Omental fat pad (tissue), 4 donors: ENCODE measurements around the gene ADAM12. TPM values are rescaled to one million over a fixed set of nuclear protein-coding genes. Genes with fewer than 3 reads are reported as not detected.

ENCODE experiments used
- ATAC-seq: fragments of 150-250 bp; one replicate; pipeline ENCODE4 v1.9.1; 2016; ENCODE audit warnings: mild to moderate bottlenecking, moderate library complexity; ENCODE audit not compliant: low FRiP score
- DNase-seq: peaks from one replicate; pipeline ENCODE4 v3.0.0-alpha.2; 2019; ENCODE audit warnings: low spot score
- CTCF ChIP-seq, 3 donors: fragments of 450-650 bp; IDR thresholded peaks; one replicate each; pipeline ENCODE4 v1.5.1; 2016 to 2017; ENCODE audit warnings: antibody characterized with exemption in 3 of 3, mild to moderate bottlenecking in 3 of 3, moderate library complexity in 2 of 3
- total RNA-seq, 4 donors: library from RNA; depleted of rRNA; stranded (reverse); fragments of >200 nt; gene quantifications; one replicate each; pipeline ENCODE4 v1.1.0, GENCODE V29; 2016

Gene ADAM12
- total RNA-seq, 4 donors from 2014 or later = 4.9 to 24.4 (median 10.9) TPM

- ATAC-seq = no peak
- TF ChIP-seq CTCF (IDR thresholded peaks at IDR 0.05) = no peak
- DNase-seq = no peak
These were observed 286.5 kb downstream of the ADAM12 start for GRCh38 chr10:126101736-126102135.

GRCh38 chr10:126101325-126101724, 287.0 kb downstream of the ADAM12 start:
- ATAC-seq (no peak), DNase-seq (no peak)
- TF ChIP-seq CTCF (IDR thresholded peaks at IDR 0.05) = no peak

DNA sequence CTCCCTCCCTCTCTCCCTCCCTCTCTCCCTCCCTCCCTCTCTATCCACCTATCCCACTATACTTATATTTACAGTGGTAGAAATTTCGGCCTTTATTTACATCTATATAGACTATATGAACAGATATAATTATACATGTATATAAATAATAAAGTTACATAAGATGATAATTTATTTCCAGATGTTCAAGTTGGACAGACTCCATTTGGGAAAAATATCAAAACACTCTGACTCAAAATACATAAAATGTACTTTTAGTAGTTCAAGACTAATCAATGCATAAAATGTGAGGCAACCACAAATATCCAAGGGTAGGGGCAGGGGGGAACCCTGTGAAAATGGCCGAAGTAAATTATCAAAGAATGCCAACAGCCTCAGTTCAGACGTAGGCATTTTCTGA, 288.9 kb downstream of the ADAM12 start:
- TF ChIP-seq CTCF (IDR thresholded peaks at IDR 0.05) = no peak

DNA sequence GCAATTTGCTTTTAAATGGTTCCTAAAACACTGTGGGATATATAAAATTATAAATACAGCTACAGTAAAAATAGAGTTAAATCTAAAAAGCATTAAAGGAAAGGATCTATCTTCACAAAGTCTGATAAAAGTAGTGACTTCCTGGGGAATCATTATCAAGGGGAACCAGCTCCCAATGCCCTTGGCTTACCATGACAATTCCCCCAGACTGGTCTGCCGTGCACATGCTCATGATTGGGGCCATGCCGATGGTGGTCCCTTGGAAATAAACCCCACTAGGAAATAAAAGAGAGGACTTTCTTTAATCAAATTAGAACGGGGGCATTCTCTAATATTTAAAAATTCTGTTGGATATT, 290.1 kb downstream of the ADAM12 start:
- no peak for TF ChIP-seq CTCF (IDR thresholded peaks at IDR 0.05)
- ATAC-seq (no peak), DNase-seq (no peak)

More for the DNA sequence above, 288.9 kb downstream of the ADAM12 start:
- ATAC-seq (no peak), DNase-seq (no peak)

DNA sequence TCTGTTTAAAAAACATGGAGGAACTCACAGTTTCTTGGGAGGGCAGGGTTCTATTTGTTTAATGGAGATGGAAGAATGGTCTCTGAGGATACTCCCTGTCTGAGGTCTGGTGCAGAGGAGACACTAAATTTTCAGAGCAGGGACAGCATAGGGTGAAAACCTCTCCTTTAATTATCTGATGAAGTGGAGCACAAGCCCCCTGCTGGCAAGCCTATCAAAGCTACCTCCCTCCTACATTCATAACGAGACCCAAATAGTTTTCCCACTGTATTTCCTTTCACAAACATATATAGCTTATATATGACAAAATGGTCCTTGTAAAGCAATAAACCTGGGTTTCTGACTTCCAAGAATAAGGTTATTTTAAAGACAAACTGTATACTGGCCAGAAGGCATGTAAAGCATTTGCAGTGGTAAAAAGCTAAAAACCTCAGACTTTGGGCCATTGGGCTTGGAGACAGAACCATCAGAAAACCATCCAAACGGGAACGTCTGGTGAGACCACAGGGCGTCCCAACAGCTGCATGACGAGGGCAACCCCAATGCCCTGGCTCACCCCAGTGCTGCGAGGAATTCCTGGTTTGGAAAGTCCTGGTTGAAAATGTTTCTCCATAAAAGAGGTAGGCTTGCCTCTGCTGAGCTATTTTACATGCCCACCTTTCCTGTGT, 290.6 kb downstream of the ADAM12 start:
- ATAC-seq (no peak), DNase-seq (no peak)
- no peak for TF ChIP-seq CTCF (IDR thresholded peaks at IDR 0.05)

DNA sequence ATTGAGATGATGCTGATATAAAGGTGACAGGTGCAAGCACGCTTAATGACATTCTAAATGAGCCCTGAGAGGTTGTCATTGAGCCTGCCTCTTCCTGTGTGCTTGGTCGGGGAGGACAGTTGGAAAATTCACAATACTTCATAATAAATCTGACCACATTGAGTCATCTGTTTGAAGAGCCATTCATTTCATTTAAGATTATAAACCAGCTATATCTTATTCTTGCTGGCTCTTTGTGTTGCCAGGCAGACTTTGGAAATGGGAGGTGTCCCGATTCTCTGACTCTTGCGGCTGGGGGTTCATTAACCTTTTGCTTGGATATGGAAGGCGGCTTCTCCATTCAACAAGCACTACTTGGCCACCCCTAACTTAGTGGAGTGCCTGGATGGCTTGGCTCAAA, 293.7 kb downstream of the ADAM12 start:
- no peak for DNase-seq
- no peak for ATAC-seq
- TF ChIP-seq CTCF (IDR thresholded peaks at IDR 0.05) = no peak
